H1 (cell line): ENCODE results near the gene ADD3. TPM values are rescaled to one million over a fixed set of nuclear protein-coding genes. Genes with fewer than 3 reads are reported as not detected.

Experiments
- CHD7 ChIP-seq: fragments of 300-600 bp; sonication (generic); IDR thresholded peaks from 2 replicates; pipeline ENCODE4 v1.7.1; 2012; ENCODE audit warnings: low read length, moderate library complexity, mild to moderate bottlenecking, inconsistent platforms; ENCODE audit not compliant: insufficient replicate concordance
- FOSL1 ChIP-seq: IDR thresholded peaks from 2 replicates; pipeline ENCODE4 v1.6.1; 2011; ENCODE audit warnings: mild to moderate bottlenecking, low read depth, low read length, moderate library complexity; ENCODE audit not compliant: insufficient read depth
- POU5F1 ChIP-seq: IDR thresholded peaks from 2 replicates; pipeline ENCODE4 v1.6.1; 2011; ENCODE audit warnings: low read depth, mild to moderate bottlenecking, low read length, moderate library complexity
- SRF ChIP-seq: IDR thresholded peaks from 2 replicates; pipeline ENCODE4 v1.6.1; 2011; ENCODE audit warnings: mild to moderate bottlenecking, low read depth, low read length, moderate library complexity
- SUZ12 ChIP-seq: fragments of 200-600 bp; sonication (generic); IDR thresholded peaks from 2 replicates; pipeline ENCODE4 v1.6.1; 2012; ENCODE audit warnings: mild to moderate bottlenecking, inconsistent platforms, low read length, moderate library complexity, mixed read lengths
- TEAD4 ChIP-seq: IDR thresholded peaks from 2 replicates; pipeline ENCODE4 v1.6.1; 2012; ENCODE audit warnings: low read depth, low read length, inconsistent platforms, mixed read lengths
- polyA plus RNA-seq, 7 experiments: library from polyadenylated mRNA; depleted of rRNA in 3 of 7; stranded (reverse) in 5 of 7; unstranded in 2 of 7; fragments of >200 nt in 5 of 7; fragments of 200-250 nt in 2 of 7; gene quantifications; 1 replicate in 5 of 7; 2 replicates in 1 of 7; 4 replicates in 1 of 7; pipeline versions ENCODE4 v1.2.1 to v1.2.3, GENCODE V29; 2011 to 2013; ENCODE audit warnings: missing spikeins in 2 of 7, mixed read lengths in 2 of 7
- total RNA-seq: library from RNA; stranded (reverse); fragmentation: NEBNext Ultra II Directional; extraction: Animal tissue kit (Norgen Biotek cat#: 25700); gene quantifications from 2 replicates; pipeline ENCODE4 v1.2.1, GENCODE V29; 2021

ADD3 gene
- total and polyA plus RNA-seq, 2 of the 8 experiments (the other 6 are each of a cell fraction or from before 2014, with no cell fraction given), result 44.7 to 85.6 TPM

GRCh38 chr10:110036640-110037039, 28.9 kb downstream of the ADD3 start (continued):
- no peak for TF ChIP-seq CHD7
- no peak for TF ChIP-seq SUZ12
- no peak for TF ChIP-seq SRF
- TF ChIP-seq POU5F1, result no peak
- no peak for TF ChIP-seq TEAD4
- no peak for TF ChIP-seq FOSL1
